ENCODE measurements around the gene KCNJ6.

The KCNJ6 gene

GRCh38 chr21:37561941-37562919 is 354.0 kb downstream of the KCNJ6 start:
- Histone ChIP-seq H3K14ac (ENCODE audit: low read length in 2 of 2) (no peak overlapping the region), H3K79me1 (replicated peaks; ENCODE audit: low read length, poor library complexity, severe bottlenecking) (no peaks in the 10 kb centered on the region), H3K9me3 (ENCODE audit: control insufficient read depth, low read length) (no peaks in the 10 kb centered on the region), H3K4me1 (ENCODE audit: control insufficient read depth, insufficient read depth, low read depth, low read length) (peaks cover 18% of the 10 kb centered on the region), H2BK12ac (ENCODE audit: low read length in 2 of 2) (no peak overlapping the region), H4K91ac (ENCODE audit: low read length) (no peak overlapping the region), H4K8ac (ENCODE audit: low read length) (no peak overlapping the region), H2AFZ (ENCODE audit: low read depth, low read length) (no peak overlapping the region), H3K4me2 (ENCODE audit: low read length, poor library complexity, severe bottlenecking) (no peak overlapping the region), H3K23ac (ENCODE audit: low read length in 2 of 2) (no peak overlapping the region), H2BK15ac (ENCODE audit: low read depth, poor library complexity, severe bottlenecking) (no peak overlapping the region), H3K4ac (ENCODE audit: low read depth in 1 of 2, low read length in 2 of 2) (no peak overlapping the region), H2BK120ac (ENCODE audit: low read depth, low read length) (no peak overlapping the region), H3K4me3 (ENCODE audit: insufficient read depth in 1 of 2, low read depth in 1 of 2, low read length in 2 of 2) (no peak overlapping the region), H3K9ac (ENCODE audit: low read length) (no peak overlapping the region), H3K18ac (ENCODE audit: low read depth in 1 of 2, low read length in 2 of 2) (no peak overlapping the region), H2AK5ac (ENCODE audit: low read length, severe bottlenecking) (no peak overlapping the region), H3K27me3 (ENCODE audit: control insufficient read depth in 1 of 2, insufficient read depth in 1 of 2, low read length in 2 of 2) (no peaks in the 10 kb centered on the region), H3K27ac (ENCODE audit: low read length, poor library complexity, severe bottlenecking) (no peak overlapping the region), H3K36me3 (ENCODE audit: control insufficient read depth in 1 of 2, insufficient read depth in 2 of 2, low read depth in 1 of 2, low read length in 2 of 2) (no peaks in the 10 kb centered on the region), H2BK5ac (ENCODE audit: low read depth, low read length, poor library complexity, severe bottlenecking) (no peak overlapping the region)
- 96% methylated on average over 6 of the region's 11 CpGs for WGBS
- no peak for DNase-seq

GRCh38 chr21:37561506-37561905 is 354.8 kb downstream of the KCNJ6 start:
- no peak overlapping the region for H3K27ac ChIP-seq (ENCODE audit: low read length, poor library complexity, severe bottlenecking)
- H3K14ac ChIP-seq (ENCODE audit: low read length in 2 of 2), result no peak overlapping the region
- H3K18ac ChIP-seq (ENCODE audit: low read depth in 1 of 2, low read length in 2 of 2), result no peak overlapping the region
- H2AFZ ChIP-seq (ENCODE audit: low read depth, low read length), result no peak overlapping the region
- no peak overlapping the region for H3K9ac ChIP-seq (ENCODE audit: low read length)
- no peaks in the 10 kb centered on the region for H3K27me3 ChIP-seq (ENCODE audit: control insufficient read depth in 1 of 2, insufficient read depth in 1 of 2, low read length in 2 of 2)
- H3K4me1 ChIP-seq (ENCODE audit: control insufficient read depth, insufficient read depth, low read depth, low read length), result peaks cover 20% of the 10 kb centered on the region
- H3K4me2 ChIP-seq (ENCODE audit: low read length, poor library complexity, severe bottlenecking), result no peak overlapping the region
- no peak overlapping the region for H4K8ac ChIP-seq (ENCODE audit: low read length)
- H3K9me3 ChIP-seq (ENCODE audit: control insufficient read depth, low read length), result no peaks in the 10 kb centered on the region
- no peaks in the 10 kb centered on the region for H3K36me3 ChIP-seq (ENCODE audit: control insufficient read depth in 1 of 2, insufficient read depth in 2 of 2, low read depth in 1 of 2, low read length in 2 of 2)
- H2BK15ac ChIP-seq (ENCODE audit: low read depth, poor library complexity, severe bottlenecking), result no peak overlapping the region
- no peak overlapping the region for H2BK120ac ChIP-seq (ENCODE audit: low read depth, low read length)
- 98% methylated on average over 6 of the region's 7 CpGs for WGBS
- no peak overlapping the region for H3K4me3 ChIP-seq (ENCODE audit: insufficient read depth in 1 of 2, low read depth in 1 of 2, low read length in 2 of 2)
- DNase-seq, result no peak
- no peak overlapping the region for H3K23ac ChIP-seq (ENCODE audit: low read length in 2 of 2)
- no peak overlapping the region for H3K4ac ChIP-seq (ENCODE audit: low read depth in 1 of 2, low read length in 2 of 2)
- no peak overlapping the region for H2AK5ac ChIP-seq (ENCODE audit: low read length, severe bottlenecking)
- no peaks in the 10 kb centered on the region for H3K79me1 ChIP-seq (replicated peaks; ENCODE audit: low read length, poor library complexity, severe bottlenecking)
- no peak overlapping the region for H2BK12ac ChIP-seq (ENCODE audit: low read length in 2 of 2)
- no peak overlapping the region for H4K91ac ChIP-seq (ENCODE audit: low read length)
- H2BK5ac ChIP-seq (ENCODE audit: low read depth, low read length, poor library complexity, severe bottlenecking), result no peak overlapping the region

DNA sequence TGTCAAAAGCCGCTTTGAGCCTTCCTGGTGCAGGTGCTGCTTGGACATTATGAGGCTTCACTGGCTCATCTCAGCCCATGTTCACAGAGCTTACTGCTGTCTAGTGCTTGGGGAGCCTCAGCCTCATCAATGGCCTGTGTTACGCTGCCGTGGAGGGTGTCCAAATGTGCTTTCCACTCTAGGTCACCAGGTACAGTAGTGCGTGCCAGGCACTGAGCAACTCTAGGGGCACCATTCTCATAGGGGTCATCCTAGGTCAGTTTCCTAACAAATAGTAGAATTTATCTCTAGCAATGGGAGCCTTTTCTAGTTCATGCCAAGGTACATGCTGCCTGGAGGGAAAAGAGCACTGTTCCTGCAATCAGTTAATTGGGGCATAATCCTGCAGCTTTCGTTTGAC is 355.9 kb downstream of the KCNJ6 start:
- no peaks in the 10 kb centered on the region for H3K9me3 ChIP-seq (ENCODE audit: control insufficient read depth, low read length)

GRCh38 chr21:37558676-37559211 is 357.5 kb downstream of the KCNJ6 start:
- Histone ChIP-seq H4K8ac (ENCODE audit: low read length) (no peak overlapping the region), H3K27ac (ENCODE audit: low read length, poor library complexity, severe bottlenecking) (no peak overlapping the region), H3K9me3 (ENCODE audit: control insufficient read depth, low read length) (no peaks in the 10 kb centered on the region), H3K36me3 (ENCODE audit: control insufficient read depth in 1 of 2, insufficient read depth in 2 of 2, low read depth in 1 of 2, low read length in 2 of 2) (no peaks in the 10 kb centered on the region), H3K27me3 (ENCODE audit: control insufficient read depth in 1 of 2, insufficient read depth in 1 of 2, low read length in 2 of 2) (peaks cover 7 to 15% of the 10 kb centered on the region in 2 experiments), H3K4me3 (ENCODE audit: insufficient read depth in 1 of 2, low read depth in 1 of 2, low read length in 2 of 2) (no peak overlapping the region), H3K23ac (ENCODE audit: low read length in 2 of 2) (no peak overlapping the region), H2BK120ac (ENCODE audit: low read depth, low read length) (no peak overlapping the region), H3K4me1 (ENCODE audit: control insufficient read depth, insufficient read depth, low read depth, low read length) (peaks cover 11% of the 10 kb centered on the region), H2AK5ac (ENCODE audit: low read length, severe bottlenecking) (no peak overlapping the region), H2BK12ac (ENCODE audit: low read length in 2 of 2) (no peak overlapping the region), H3K18ac (ENCODE audit: low read depth in 1 of 2, low read length in 2 of 2) (no peak overlapping the region), H3K4me2 (ENCODE audit: low read length, poor library complexity, severe bottlenecking) (no peak overlapping the region), H3K9ac (ENCODE audit: low read length) (no peak overlapping the region), H3K79me1 (replicated peaks; ENCODE audit: low read length, poor library complexity, severe bottlenecking) (no peaks in the 10 kb centered on the region), H4K91ac (ENCODE audit: low read length) (no peak overlapping the region), H2AFZ (ENCODE audit: low read depth, low read length) (no peak overlapping the region), H3K4ac (ENCODE audit: low read depth in 1 of 2, low read length in 2 of 2) (no peak overlapping the region), H2BK5ac (ENCODE audit: low read depth, low read length, poor library complexity, severe bottlenecking) (no peak overlapping the region), H2BK15ac (ENCODE audit: low read depth, poor library complexity, severe bottlenecking) (no peak overlapping the region), H3K14ac (ENCODE audit: low read length in 2 of 2) (no peak overlapping the region)
- over 99% methylated on average over 7 of the region's 8 CpGs for WGBS
- DNase-seq, result no peak

More for the DNA sequence above, 355.9 kb downstream of the KCNJ6 start:
- H3K14ac ChIP-seq (ENCODE audit: low read length in 2 of 2), result no peak overlapping the region
- no peak overlapping the region for H3K9ac ChIP-seq (ENCODE audit: low read length)
- no peak overlapping the region for H3K18ac ChIP-seq (ENCODE audit: low read depth in 1 of 2, low read length in 2 of 2)
- no peak overlapping the region for H4K8ac ChIP-seq (ENCODE audit: low read length)
- WGBS, result 98% methylated on average over 5 of the region's 5 CpGs
- H2BK12ac ChIP-seq (ENCODE audit: low read length in 2 of 2), result no peak overlapping the region
- H3K4ac ChIP-seq (ENCODE audit: low read depth in 1 of 2, low read length in 2 of 2), result no peak overlapping the region
- no peak overlapping the region for H3K4me3 ChIP-seq (ENCODE audit: insufficient read depth in 1 of 2, low read depth in 1 of 2, low read length in 2 of 2)
- no peak overlapping the region for H2BK120ac ChIP-seq (ENCODE audit: low read depth, low read length)
- H3K4me1 ChIP-seq (ENCODE audit: control insufficient read depth, insufficient read depth, low read depth, low read length), result peaks cover 20% of the 10 kb centered on the region
- H3K27ac ChIP-seq (ENCODE audit: low read length, poor library complexity, severe bottlenecking), result no peak overlapping the region
- H3K27me3 ChIP-seq (ENCODE audit: control insufficient read depth in 1 of 2, insufficient read depth in 1 of 2, low read length in 2 of 2), result peaks cover 0 to 5% of the 10 kb centered on the region in 2 experiments
- H2BK15ac ChIP-seq (ENCODE audit: low read depth, poor library complexity, severe bottlenecking), result no peak overlapping the region
- no peaks in the 10 kb centered on the region for H3K79me1 ChIP-seq (replicated peaks; ENCODE audit: low read length, poor library complexity, severe bottlenecking)
- no peak overlapping the region for H2AK5ac ChIP-seq (ENCODE audit: low read length, severe bottlenecking)
- no peak overlapping the region for H2BK5ac ChIP-seq (ENCODE audit: low read depth, low read length, poor library complexity, severe bottlenecking)
- H3K4me2 ChIP-seq (ENCODE audit: low read length, poor library complexity, severe bottlenecking), result no peak overlapping the region
- no peak for DNase-seq
- no peaks in the 10 kb centered on the region for H3K36me3 ChIP-seq (ENCODE audit: control insufficient read depth in 1 of 2, insufficient read depth in 2 of 2, low read depth in 1 of 2, low read length in 2 of 2)
- no peak overlapping the region for H3K23ac ChIP-seq (ENCODE audit: low read length in 2 of 2)
- H4K91ac ChIP-seq (ENCODE audit: low read length), result no peak overlapping the region
- no peak overlapping the region for H2AFZ ChIP-seq (ENCODE audit: low read depth, low read length)

All from mesenchymal stem cell (in vitro differentiated cells and primary cell).